Measurements from ENCODE around the gene EPS15.
"Not testable (repeated sequence)": the region's sequence is repeated elsewhere in the genome, so short reads cannot be mapped to it uniquely, and the experiment has no call there.

EPS15 gene

GRCh38 chr1:51392241-51392640 is 126.8 kb downstream of the EPS15 start:
- TF ChIP-seq EZH2phosphoT487 (conservative IDR thresholded peaks at IDR 0.05; ENCODE audit: low read length) (no peak), CTCF (IDR thresholded peaks at IDR 0.05; ENCODE audit: insufficient read depth, low read length, poor library complexity, severe bottlenecking) (no peak)
- H3F3A ChIP-seq (ENCODE audit: insufficient read depth) = no peaks in the 10 kb centered on the region
- no peaks in the 10 kb centered on the region for H3K79me2 ChIP-seq (ENCODE audit: insufficient read depth, low read length)
- no peaks in the 10 kb centered on the region for H3K9me2 ChIP-seq (replicated peaks; ENCODE audit: insufficient read depth, low read length)
- no peaks in the 10 kb centered on the region for H3K9me3 ChIP-seq (ENCODE audit: insufficient read depth, low read length)
- no peaks in the 10 kb centered on the region for H3K27me3 ChIP-seq (ENCODE audit: low read length)
- H3K9ac ChIP-seq (ENCODE audit: low read length) = no peak overlapping the region
- H4K20me1 ChIP-seq (ENCODE audit: low read depth, low read length) = no peaks in the 10 kb centered on the region
- H2AFZ ChIP-seq (ENCODE audit: low read depth, low read length, severe bottlenecking) = no peak overlapping the region
- H3K36me3 ChIP-seq (ENCODE audit: low read length) = peaks cover 5% of the 10 kb centered on the region; the same call in 1 of the 2 replicates
- no peak overlapping the region for H3K4me3 ChIP-seq (ENCODE audit: insufficient read depth, low read length, poor library complexity, severe bottlenecking)
- H3K27ac ChIP-seq (ENCODE audit: low read depth, low read length) = no peak overlapping the region
- H3K4me2 ChIP-seq (ENCODE audit: low read depth, low read length, poor library complexity, severe bottlenecking) = no peak overlapping the region

DNA sequence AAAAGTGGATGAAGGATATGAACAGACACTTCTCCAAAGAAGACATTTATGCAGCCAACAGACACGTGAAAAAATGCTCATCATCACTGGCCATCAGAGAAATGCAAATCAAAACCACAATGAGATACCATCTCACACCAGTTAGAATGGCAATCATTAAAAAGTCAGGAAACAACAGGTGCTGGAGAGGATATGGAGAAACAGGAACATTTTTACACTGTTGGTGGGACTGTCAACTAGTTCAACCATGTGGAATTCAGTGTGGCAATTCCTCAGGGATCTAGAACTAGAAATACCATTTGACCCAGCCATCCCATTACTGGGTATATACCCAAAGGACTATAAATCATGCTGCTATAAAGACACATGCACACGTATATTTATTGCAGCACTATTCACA is 128.4 kb downstream of the EPS15 start:
- H3K79me2 ChIP-seq (ENCODE audit: insufficient read depth, low read length); H4K20me1 ChIP-seq (ENCODE audit: low read depth, low read length); H3K9me2 ChIP-seq (replicated peaks; ENCODE audit: insufficient read depth, low read length); H3K27me3 ChIP-seq (ENCODE audit: low read length); H2AFZ ChIP-seq (ENCODE audit: low read depth, low read length, severe bottlenecking); H3F3A ChIP-seq (ENCODE audit: insufficient read depth); H3K9ac ChIP-seq (ENCODE audit: low read length); H3K9me3 ChIP-seq (ENCODE audit: insufficient read depth, low read length); H3K27ac ChIP-seq (ENCODE audit: low read depth, low read length); H3K4me3 ChIP-seq (ENCODE audit: insufficient read depth, low read length, poor library complexity, severe bottlenecking); H3K4me2 ChIP-seq (ENCODE audit: low read depth, low read length, poor library complexity, severe bottlenecking): not testable (repeated sequence)
- peaks cover 12% of the 10 kb centered on the region; the same call in 1 of the 2 replicates for H3K36me3 ChIP-seq (ENCODE audit: low read length)

- not testable (repeated sequence) for H3K27ac ChIP-seq (ENCODE audit: low read depth, low read length); H3K4me3 ChIP-seq (ENCODE audit: insufficient read depth, low read length, poor library complexity, severe bottlenecking); H2AFZ ChIP-seq (ENCODE audit: low read depth, low read length, severe bottlenecking); H3K4me2 ChIP-seq (ENCODE audit: low read depth, low read length, poor library complexity, severe bottlenecking); H3K9me2 ChIP-seq (replicated peaks; ENCODE audit: insufficient read depth, low read length); H3K79me2 ChIP-seq (ENCODE audit: insufficient read depth, low read length); H3K9ac ChIP-seq (ENCODE audit: low read length); H4K20me1 ChIP-seq (ENCODE audit: low read depth, low read length); H3K27me3 ChIP-seq (ENCODE audit: low read length); H3F3A ChIP-seq (ENCODE audit: insufficient read depth)
- peaks cover 26% of the 10 kb centered on the region for H3K36me3 ChIP-seq (ENCODE audit: low read length)
- H3K9me3 ChIP-seq (ENCODE audit: insufficient read depth, low read length) = peaks cover 12% of the 10 kb centered on the region; the same call in 1 of the 2 replicates
These were observed 131.8 kb downstream of the EPS15 start for GRCh38 chr1:51387288-51387687.

- not testable (repeated sequence) for H3K4me3 ChIP-seq (ENCODE audit: insufficient read depth, low read length, poor library complexity, severe bottlenecking); H2AFZ ChIP-seq (ENCODE audit: low read depth, low read length, severe bottlenecking); H3K9ac ChIP-seq (ENCODE audit: low read length); H3F3A ChIP-seq (ENCODE audit: insufficient read depth); H3K27ac ChIP-seq (ENCODE audit: low read depth, low read length); H3K27me3 ChIP-seq (ENCODE audit: low read length); H4K20me1 ChIP-seq (ENCODE audit: low read depth, low read length); H3K79me2 ChIP-seq (ENCODE audit: insufficient read depth, low read length); H3K4me2 ChIP-seq (ENCODE audit: low read depth, low read length, poor library complexity, severe bottlenecking); H3K9me2 ChIP-seq (replicated peaks; ENCODE audit: insufficient read depth, low read length)
- Histone ChIP-seq H3K9me3 (ENCODE audit: insufficient read depth, low read length) (peaks cover 12% of the 10 kb centered on the region; the same call in 1 of the 2 replicates), H3K36me3 (ENCODE audit: low read length) (peaks cover 26% of the 10 kb centered on the region)
These were observed 132.8 kb downstream of the EPS15 start for GRCh38 chr1:51386259-51386658.

DNA sequence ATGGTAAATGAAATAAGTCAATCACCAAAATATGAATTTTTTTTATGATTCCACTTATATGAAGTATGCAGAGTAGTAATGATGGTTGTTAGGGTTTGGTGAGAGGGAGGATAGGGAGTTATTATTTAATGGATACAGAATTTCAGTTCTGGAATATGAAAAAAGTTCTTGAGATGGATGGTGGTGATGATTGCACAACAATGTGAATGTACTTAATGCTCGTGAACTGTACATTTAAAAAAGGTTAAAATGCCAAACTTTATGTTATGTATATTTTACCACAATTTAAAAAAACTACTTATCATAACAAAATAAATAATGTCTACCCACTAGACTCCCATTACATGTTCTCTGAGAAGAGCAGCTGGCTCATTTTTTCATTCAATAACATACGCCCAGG is 133.3 kb downstream of the EPS15 start:
- H3K9me2 ChIP-seq (replicated peaks; ENCODE audit: insufficient read depth, low read length) = no peaks in the 10 kb centered on the region
- no peaks in the 10 kb centered on the region for H3F3A ChIP-seq (ENCODE audit: insufficient read depth)
- no peak for TF ChIP-seq CTCF (IDR thresholded peaks at IDR 0.05; ENCODE audit: insufficient read depth, low read length, poor library complexity, severe bottlenecking)
- no peak for TF ChIP-seq EZH2phosphoT487 (conservative IDR thresholded peaks at IDR 0.05; ENCODE audit: low read length)
- H3K9me3 ChIP-seq (ENCODE audit: insufficient read depth, low read length) = peaks cover 12% of the 10 kb centered on the region; the same call in 1 of the 2 replicates
- H4K20me1 ChIP-seq (ENCODE audit: low read depth, low read length) = no peaks in the 10 kb centered on the region
- H3K27me3 ChIP-seq (ENCODE audit: low read length) = no peaks in the 10 kb centered on the region
- H3K4me3 ChIP-seq (ENCODE audit: insufficient read depth, low read length, poor library complexity, severe bottlenecking) = no peak overlapping the region
- H3K36me3 ChIP-seq (ENCODE audit: low read length) = peaks cover 26% of the 10 kb centered on the region
- no peak overlapping the region for H2AFZ ChIP-seq (ENCODE audit: low read depth, low read length, severe bottlenecking)
- H3K4me2 ChIP-seq (ENCODE audit: low read depth, low read length, poor library complexity, severe bottlenecking) = no peak overlapping the region
- no peak overlapping the region for H3K9ac ChIP-seq (ENCODE audit: low read length)
- H3K27ac ChIP-seq (ENCODE audit: low read depth, low read length) = no peak overlapping the region
- no peaks in the 10 kb centered on the region for H3K79me2 ChIP-seq (ENCODE audit: insufficient read depth, low read length)
